HepG2 (cell line): ENCODE data around the gene ZBTB7B. TPM values are rescaled to one million over a fixed set of nuclear protein-coding genes. Genes with fewer than 3 reads are reported as not detected.

Experiments
- ARNTL ChIP-seq: sonication (generic); formaldehyde crosslinking; IDR thresholded peaks from 2 replicates; pipeline ENCODE4 v1.4.0; 2020; ENCODE audit warnings: mild to moderate bottlenecking, missing genetic modification reagents
- CEBPB ChIP-seq: IDR thresholded peaks from 2 replicates; pipeline ENCODE4 v1.6.1; 2011; ENCODE audit warnings: low read depth, low read length, improper control_type of control experiment, borderline replicate concordance
- DMAP1 ChIP-seq: IDR thresholded peaks from 2 replicates; pipeline ENCODE4 v1.6.1; 2016
- DR1 ChIP-seq: sonication (generic); formaldehyde crosslinking; IDR thresholded peaks from 2 replicates; pipeline ENCODE4 v1.8.0; 2021; ENCODE audit warnings: mild to moderate bottlenecking, missing genetic modification reagents, inconsistent platforms
- KAT7 ChIP-seq: IDR thresholded peaks from 2 replicates; pipeline ENCODE4 v1.6.1; 2018; ENCODE audit warnings: borderline replicate concordance, missing compliant biosample characterization
- MIER2 ChIP-seq: IDR thresholded peaks from 2 replicates; pipeline ENCODE4 v1.6.1; 2016; ENCODE audit warnings: missing biosample characterization, missing genetic modification reagents
- POLR2A ChIP-seq, 2 experiments: IDR thresholded peaks; 2 replicates each; pipeline ENCODE4 v1.6.1; 2011; ENCODE audit warnings: low read depth in 2 of 2, low read length in 2 of 2, mild to moderate bottlenecking in 1 of 2, moderate library complexity in 1 of 2; ENCODE audit not compliant: insufficient read depth in 1 of 2
- PRDM10 ChIP-seq: sonication (generic); formaldehyde crosslinking; IDR thresholded peaks from 2 replicates; pipeline ENCODE4 v1.4.0; 2020; ENCODE audit warnings: low read depth, missing genetic modification reagents
- SIX1 ChIP-seq: sonication (generic); formaldehyde crosslinking; IDR thresholded peaks from 2 replicates; pipeline ENCODE4 v1.4.0; 2020; ENCODE audit warnings: missing genetic modification reagents, borderline replicate concordance
- TBX2 ChIP-seq: sonication (generic); formaldehyde crosslinking; IDR thresholded peaks from 2 replicates; pipeline ENCODE4 v1.5.0; 2020; ENCODE audit warnings: missing genetic modification reagents, mild to moderate bottlenecking, borderline replicate concordance
- ZHX1 ChIP-seq: sonication (generic); formaldehyde crosslinking; IDR thresholded peaks from 2 replicates; pipeline ENCODE4 v1.8.1; 2022; ENCODE audit warnings: low read depth, mild to moderate bottlenecking, missing genetic modification reagents
- ZMYM4 ChIP-seq: sonication (generic); formaldehyde crosslinking; IDR thresholded peaks from 2 replicates; pipeline ENCODE4 v1.8.1; 2023; ENCODE audit warnings: mild to moderate bottlenecking, missing genetic modification reagents
- ZNF10 ChIP-seq: sonication (generic); formaldehyde crosslinking; IDR thresholded peaks from 2 replicates; pipeline ENCODE4 v1.4.0; 2020; ENCODE audit warnings: mild to moderate bottlenecking, low read depth, missing genetic modification reagents, borderline replicate concordance
- ZNF160 ChIP-seq: sonication (generic); formaldehyde crosslinking; IDR thresholded peaks from 2 replicates; pipeline ENCODE4 v1.8.0; 2022; ENCODE audit warnings: mild to moderate bottlenecking, inconsistent platforms, missing genetic modification reagents
- ZNF251 ChIP-seq: sonication (generic); formaldehyde crosslinking; IDR thresholded peaks from 2 replicates; pipeline ENCODE4 v1.9.0; 2021; ENCODE audit warnings: mild to moderate bottlenecking, missing genetic modification reagents
- ZNF274 ChIP-seq: sonication (generic); formaldehyde crosslinking; IDR thresholded peaks from 2 replicates; pipeline ENCODE4 v1.5.1; 2020; ENCODE audit warnings: mild to moderate bottlenecking, missing genetic modification reagents
- ZNF414 ChIP-seq: sonication (generic); formaldehyde crosslinking; IDR thresholded peaks from 2 replicates; pipeline ENCODE4 v1.5.0; 2020; ENCODE audit warnings: missing genetic modification reagents
- ZNF513 ChIP-seq: sonication (generic); formaldehyde crosslinking; conservative IDR thresholded peaks from 2 replicates; pipeline ENCODE4 v1.5.0; 2020; ENCODE audit warnings: missing genetic modification reagents
- ZNF580 ChIP-seq: IDR thresholded peaks from 2 replicates; pipeline ENCODE4 v1.6.1; 2016; ENCODE audit warnings: low read depth, borderline replicate concordance
- ZNF816 ChIP-seq: sonication (generic); formaldehyde crosslinking; IDR thresholded peaks from 2 replicates; pipeline ENCODE4 v1.8.0; 2022; ENCODE audit warnings: missing genetic modification reagents, mild to moderate bottlenecking, borderline replicate concordance
- ZSCAN21 ChIP-seq: sonication (generic); formaldehyde crosslinking; IDR thresholded peaks from 2 replicates; pipeline ENCODE4 v1.8.0; 2022; ENCODE audit warnings: mild to moderate bottlenecking, missing genetic modification reagents, moderate library complexity, borderline replicate concordance
- polyA plus RNA-seq, 8 experiments: library from polyadenylated mRNA; depleted of rRNA in 3 of 8; stranded (reverse) in 7 of 8; unstranded in 1 of 8; fragments of >200 nt; fragmentation: Illumina TruSeq in 4 of 8; extraction: Trizol in 4 of 8; gene quantifications; 2 replicates each; pipeline versions ENCODE4 v1.2.1 to v1.2.3, GENCODE V29; 2011 to 2016; ENCODE audit warnings: low read depth in 4 of 8, missing spikeins in 1 of 8, mixed read lengths in 1 of 8; ENCODE audit not compliant: insufficient read depth in 1 of 8
- total RNA-seq, 5 experiments: library from RNA; depleted of rRNA; stranded (reverse); fragments of >200 nt; fragmentation: Illumina TruSeq; extraction: Trizol; gene quantifications; 2 replicates each; pipeline ENCODE4 v1.2.3, GENCODE V29; 2016; ENCODE audit warnings: low read depth in 1 of 5

Gene ZBTB7B
- total and polyA plus RNA-seq, 2 of the 13 experiments (the other 11 are each of a cell fraction or from before 2014, with no cell fraction given): 15.5 to 17.5 TPM

GRCh38 chr1:154974102-154974807 is 28.3 kb upstream of the ZBTB7B start, which contains the start of gene CKS1B (continued):
- no peak; the same call in 1 of the 2 replicates for TF ChIP-seq ZNF816 (CRISPR knock-in tag)
- TF ChIP-seq POLR2A (IDR thresholded peaks at IDR 0.05; ENCODE audit: insufficient read depth in 1 of 2, low read depth in 2 of 2, low read length in 2 of 2): peak in 1 of 2 experiments; percentile 72; a peak in 2 of 4 replicates
- TF ChIP-seq ZNF414 (CRISPR knock-in tag): no peak; the same call in 1 of the 2 replicates
- no peak for TF ChIP-seq CEBPB
- TF ChIP-seq ZNF160: no peak; the same call in 1 of the 2 replicates
- TF ChIP-seq PRDM10 (CRISPR knock-in tag): no peak
- TF ChIP-seq ZNF10 (CRISPR knock-in tag): no peak
- TF ChIP-seq ZNF274 (CRISPR knock-in tag): no peak
- 0 out of 2 replicates have a peak, but pooled peaks have one; percentile 36 for TF ChIP-seq DR1 (CRISPR knock-in tag)
- TF ChIP-seq KAT7 (CRISPR knock-in tag): 0 out of 2 replicates have a peak, but pooled peaks have one; percentile 12
- peak; percentile 74; the same call in 1 of the 2 replicates for TF ChIP-seq ZSCAN21 (CRISPR knock-in tag)
- peak; percentile 88; the same call in 1 of the 2 replicates for TF ChIP-seq DMAP1 (CRISPR knock-in tag)
- 0 out of 2 replicates have a peak, but pooled peaks have one; percentile 4 for TF ChIP-seq MIER2 (CRISPR knock-in tag)
- no peak; the same call in 1 of the 2 replicates for TF ChIP-seq ZNF580 (CRISPR knock-in tag)
- TF ChIP-seq ZNF251 (CRISPR knock-in tag): no peak
- TF ChIP-seq SIX1 (CRISPR knock-in tag): no peak
- TF ChIP-seq ZHX1 (CRISPR knock-in tag): no peak
- no peak for TF ChIP-seq ZMYM4 (CRISPR knock-in tag)
- TF ChIP-seq ARNTL (CRISPR knock-in tag): no peak
- 0 out of 2 replicates have a peak, but pooled peaks have one; percentile 52 for TF ChIP-seq TBX2 (CRISPR knock-in tag)
- no peak for TF ChIP-seq ZNF513 (CRISPR knock-in tag)
